ENCODE data around the gene P4HA2. TPM values are rescaled to one million over a fixed set of nuclear protein-coding genes. Genes with fewer than 3 reads are reported as not detected.

P4HA2 gene
- total RNA-seq, 1 experiment from 2014 or later, result 15.1 TPM

DNA sequence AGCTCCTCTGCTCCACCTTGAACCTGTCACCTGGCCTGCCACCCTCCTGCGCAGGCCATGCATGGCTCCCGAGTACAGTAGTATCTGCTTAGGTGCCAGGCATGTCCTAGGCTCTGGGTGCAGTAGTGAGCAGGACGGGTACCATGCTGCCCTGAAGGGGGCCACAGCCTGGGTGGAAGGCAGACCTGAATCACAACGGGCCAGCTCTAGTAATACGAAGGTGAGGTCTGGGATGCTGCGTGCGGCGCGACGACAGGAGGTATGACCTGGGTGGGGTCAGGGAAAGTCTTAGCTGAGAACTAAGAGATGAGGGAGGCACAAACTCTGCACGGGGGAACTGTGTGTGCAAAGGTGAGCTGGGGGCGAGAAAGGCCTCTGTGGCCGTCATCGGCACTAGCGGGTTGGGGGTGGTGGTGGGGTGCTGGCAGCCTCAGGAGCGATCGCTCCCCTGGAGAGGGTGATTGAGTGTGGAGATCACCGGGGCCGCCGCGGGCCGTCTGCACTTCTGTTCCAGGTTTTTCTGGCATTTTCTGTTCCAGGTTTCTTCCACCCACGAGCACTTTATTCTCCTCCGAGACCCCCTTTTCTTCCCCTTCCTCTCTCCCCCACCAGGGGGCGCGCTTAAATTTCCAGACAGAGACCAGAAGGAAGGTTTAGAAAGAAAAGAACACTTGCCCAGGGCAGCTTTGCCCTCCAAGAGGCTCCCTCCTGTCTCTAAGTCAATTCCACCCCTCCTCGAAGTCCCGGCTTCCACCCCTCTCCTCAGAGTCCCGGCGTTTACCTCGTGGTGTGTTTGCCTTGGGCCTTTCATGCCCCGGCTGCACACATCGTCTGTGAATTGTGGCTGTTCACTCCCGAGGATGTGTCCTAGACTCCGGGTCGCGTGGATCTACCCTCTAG is 44.9 kb upstream of the P4HA2 start:
- peak overlapping the region; percentile 16; the same call in 1 of the 2 replicates for H3K27ac Mint-ChIP-seq
- H3K4me1 Mint-ChIP-seq, result peaks cover 16% of the 10 kb centered on the region
- POLR2A ChIA-PET, result interaction anchor here (0.9 kb wide), 1 partner anchor 99 kb away, joined by 3 read pairs; no protein-coding TSS in a partner anchor
- TF ChIP-seq, protein P1, sequence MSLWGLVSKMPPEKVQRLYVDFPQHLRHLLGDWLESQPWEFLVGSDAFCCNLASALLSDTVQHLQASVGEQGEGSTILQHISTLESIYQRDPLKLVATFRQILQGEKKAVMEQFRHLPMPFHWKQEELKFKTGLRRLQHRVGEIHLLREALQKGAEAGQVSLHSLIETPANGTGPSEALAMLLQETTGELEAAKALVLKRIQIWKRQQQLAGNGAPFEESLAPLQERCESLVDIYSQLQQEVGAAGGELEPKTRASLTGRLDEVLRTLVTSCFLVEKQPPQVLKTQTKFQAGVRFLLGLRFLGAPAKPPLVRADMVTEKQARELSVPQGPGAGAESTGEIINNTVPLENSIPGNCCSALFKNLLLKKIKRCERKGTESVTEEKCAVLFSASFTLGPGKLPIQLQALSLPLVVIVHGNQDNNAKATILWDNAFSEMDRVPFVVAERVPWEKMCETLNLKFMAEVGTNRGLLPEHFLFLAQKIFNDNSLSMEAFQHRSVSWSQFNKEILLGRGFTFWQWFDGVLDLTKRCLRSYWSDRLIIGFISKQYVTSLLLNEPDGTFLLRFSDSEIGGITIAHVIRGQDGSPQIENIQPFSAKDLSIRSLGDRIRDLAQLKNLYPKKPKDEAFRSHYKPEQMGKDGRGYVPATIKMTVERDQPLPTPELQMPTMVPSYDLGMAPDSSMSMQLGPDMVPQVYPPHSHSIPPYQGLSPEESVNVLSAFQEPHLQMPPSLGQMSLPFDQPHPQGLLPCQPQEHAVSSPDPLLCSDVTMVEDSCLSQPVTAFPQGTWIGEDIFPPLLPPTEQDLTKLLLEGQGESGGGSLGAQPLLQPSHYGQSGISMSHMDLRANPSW (CRISPR knock-in tag; conservative IDR thresholded peaks at IDR 0.05; ENCODE audit: low read depth), result no peak
- TF ChIP-seq, protein P2, sequence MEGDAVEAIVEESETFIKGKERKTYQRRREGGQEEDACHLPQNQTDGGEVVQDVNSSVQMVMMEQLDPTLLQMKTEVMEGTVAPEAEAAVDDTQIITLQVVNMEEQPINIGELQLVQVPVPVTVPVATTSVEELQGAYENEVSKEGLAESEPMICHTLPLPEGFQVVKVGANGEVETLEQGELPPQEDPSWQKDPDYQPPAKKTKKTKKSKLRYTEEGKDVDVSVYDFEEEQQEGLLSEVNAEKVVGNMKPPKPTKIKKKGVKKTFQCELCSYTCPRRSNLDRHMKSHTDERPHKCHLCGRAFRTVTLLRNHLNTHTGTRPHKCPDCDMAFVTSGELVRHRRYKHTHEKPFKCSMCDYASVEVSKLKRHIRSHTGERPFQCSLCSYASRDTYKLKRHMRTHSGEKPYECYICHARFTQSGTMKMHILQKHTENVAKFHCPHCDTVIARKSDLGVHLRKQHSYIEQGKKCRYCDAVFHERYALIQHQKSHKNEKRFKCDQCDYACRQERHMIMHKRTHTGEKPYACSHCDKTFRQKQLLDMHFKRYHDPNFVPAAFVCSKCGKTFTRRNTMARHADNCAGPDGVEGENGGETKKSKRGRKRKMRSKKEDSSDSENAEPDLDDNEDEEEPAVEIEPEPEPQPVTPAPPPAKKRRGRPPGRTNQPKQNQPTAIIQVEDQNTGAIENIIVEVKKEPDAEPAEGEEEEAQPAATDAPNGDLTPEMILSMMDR (IDR thresholded peaks at IDR 0.05), result peak; percentile 85
- TF ChIP-seq ZNF232 (CRISPR knock-in tag; IDR thresholded peaks at IDR 0.05) (no peak), ETV6 (CRISPR knock-in tag; IDR thresholded peaks at IDR 0.05) (peak; percentile 30; the same call in 1 of the 2 replicates)
- H3K27me3 Mint-ChIP-seq (ENCODE audit: low read depth), result peaks cover 2% of the 10 kb centered on the region; the same call in 1 of the 2 replicates
- DNase-seq (ENCODE audit: low spot score) (peak; percentile 89), ATAC-seq (peak; percentile 65)
- H3K9me3 Mint-ChIP-seq, result no peaks in the 10 kb centered on the region
- H3K4me3 Mint-ChIP-seq, result no peak overlapping the region
- H3K36me3 Mint-ChIP-seq, result no peaks in the 10 kb centered on the region
- CTCF ChIA-PET, result interaction anchor here (0.5 to 4.6 kb wide), 31 partner anchors 8 to 1326 kb away, joined by 3 to 37 read pairs (median 5); partner anchors contain the start of genes P4HA2, PDLIM4, SLC22A4 and SLC22A5

DNA sequence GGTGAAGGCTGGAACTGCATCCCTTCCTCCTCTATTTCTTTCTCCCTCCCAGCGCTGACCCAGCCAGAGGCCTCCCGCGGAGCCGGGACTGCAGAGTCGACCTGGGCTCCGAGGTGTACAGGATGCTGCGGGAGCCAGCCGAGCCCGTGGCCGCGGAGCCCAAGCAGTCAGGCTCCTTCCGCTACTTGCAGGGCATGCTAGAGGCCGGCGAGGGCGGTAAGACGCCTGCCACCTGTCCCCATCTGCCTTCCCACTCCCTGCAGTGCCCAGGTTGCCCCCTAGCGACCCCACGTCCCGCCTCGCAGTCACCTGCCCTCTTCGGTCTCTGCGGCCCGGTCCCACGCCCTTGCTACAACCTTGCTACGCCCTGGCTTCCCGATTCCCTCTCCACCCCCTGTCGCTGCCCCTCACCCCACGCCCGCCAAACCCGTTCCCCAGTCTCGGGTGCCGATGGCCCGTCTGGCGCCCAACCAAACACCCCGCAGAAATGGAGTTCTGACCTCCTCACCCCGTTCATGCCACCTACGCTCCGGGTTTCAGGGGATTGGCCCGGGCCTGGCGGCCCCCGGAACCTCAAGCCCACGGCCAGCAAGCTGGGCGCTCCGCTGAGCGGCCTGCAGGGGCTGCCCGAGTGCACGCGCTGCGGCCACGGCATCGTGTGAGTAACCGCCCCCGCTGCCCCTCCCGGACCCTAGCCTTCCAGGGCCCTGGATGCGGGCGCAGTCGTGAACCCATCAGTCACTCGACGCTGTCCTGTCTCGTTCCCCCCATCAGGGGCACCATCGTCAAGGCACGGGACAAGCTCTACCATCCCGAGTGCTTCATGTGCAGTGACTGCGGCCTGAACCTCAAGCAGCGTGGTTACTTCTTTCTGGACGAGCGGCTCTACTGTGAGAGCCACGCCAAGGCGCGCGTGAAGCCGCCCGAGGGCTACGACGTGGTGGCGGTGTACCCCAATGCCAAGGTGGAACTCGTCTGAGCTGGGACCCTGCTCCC is 43.9 kb upstream of the P4HA2 start:
- no peaks in the 10 kb centered on the region for H3K27me3 Mint-ChIP-seq (ENCODE audit: low read depth)
- DNase-seq (ENCODE audit: low spot score), result peak; percentile 45
- H3K4me3 Mint-ChIP-seq, result no peak overlapping the region
- ChIA-PET POLR2A (interaction anchor here (0.9 kb wide), 1 partner anchor 100 kb away, joined by 3 read pairs; no protein-coding TSS in a partner anchor), CTCF (interaction anchor here (1.0 to 4.6 kb wide), 24 partner anchors 8 to 230 kb away, joined by 3 to 37 read pairs (median 6); partner anchors contain the start of genes P4HA2, PDLIM4 and SLC22A4)
- no peak overlapping the region for H3K27ac Mint-ChIP-seq
- H3K4me1 Mint-ChIP-seq, result peaks cover 16% of the 10 kb centered on the region
- H3K9me3 Mint-ChIP-seq, result no peaks in the 10 kb centered on the region
- no peaks in the 10 kb centered on the region for H3K36me3 Mint-ChIP-seq
- peak; percentile 18 for ATAC-seq
- 0 out of 2 replicates have a peak, but pooled peaks have one; percentile 52 for TF ChIP-seq ESRRA (CRISPR knock-in tag; IDR thresholded peaks at IDR 0.05; ENCODE audit: borderline replicate concordance)
- TF ChIP-seq NR1H2 (CRISPR knock-in tag; IDR thresholded peaks at IDR 0.05), result no peak
- no peak for TF ChIP-seq HMGA2 (CRISPR knock-in tag; IDR thresholded peaks at IDR 0.05)
- TF ChIP-seq, protein P3, sequence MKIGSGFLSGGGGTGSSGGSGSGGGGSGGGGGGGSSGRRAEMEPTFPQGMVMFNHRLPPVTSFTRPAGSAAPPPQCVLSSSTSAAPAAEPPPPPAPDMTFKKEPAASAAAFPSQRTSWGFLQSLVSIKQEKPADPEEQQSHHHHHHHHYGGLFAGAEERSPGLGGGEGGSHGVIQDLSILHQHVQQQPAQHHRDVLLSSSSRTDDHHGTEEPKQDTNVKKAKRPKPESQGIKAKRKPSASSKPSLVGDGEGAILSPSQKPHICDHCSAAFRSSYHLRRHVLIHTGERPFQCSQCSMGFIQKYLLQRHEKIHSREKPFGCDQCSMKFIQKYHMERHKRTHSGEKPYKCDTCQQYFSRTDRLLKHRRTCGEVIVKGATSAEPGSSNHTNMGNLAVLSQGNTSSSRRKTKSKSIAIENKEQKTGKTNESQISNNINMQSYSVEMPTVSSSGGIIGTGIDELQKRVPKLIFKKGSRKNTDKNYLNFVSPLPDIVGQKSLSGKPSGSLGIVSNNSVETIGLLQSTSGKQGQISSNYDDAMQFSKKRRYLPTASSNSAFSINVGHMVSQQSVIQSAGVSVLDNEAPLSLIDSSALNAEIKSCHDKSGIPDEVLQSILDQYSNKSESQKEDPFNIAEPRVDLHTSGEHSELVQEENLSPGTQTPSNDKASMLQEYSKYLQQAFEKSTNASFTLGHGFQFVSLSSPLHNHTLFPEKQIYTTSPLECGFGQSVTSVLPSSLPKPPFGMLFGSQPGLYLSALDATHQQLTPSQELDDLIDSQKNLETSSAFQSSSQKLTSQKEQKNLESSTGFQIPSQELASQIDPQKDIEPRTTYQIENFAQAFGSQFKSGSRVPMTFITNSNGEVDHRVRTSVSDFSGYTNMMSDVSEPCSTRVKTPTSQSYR (CRISPR knock-in tag; IDR thresholded peaks at IDR 0.05), result no peak
- no peak for TF ChIP-seq EMX1 (CRISPR knock-in tag; IDR thresholded peaks at IDR 0.05)

DNA sequence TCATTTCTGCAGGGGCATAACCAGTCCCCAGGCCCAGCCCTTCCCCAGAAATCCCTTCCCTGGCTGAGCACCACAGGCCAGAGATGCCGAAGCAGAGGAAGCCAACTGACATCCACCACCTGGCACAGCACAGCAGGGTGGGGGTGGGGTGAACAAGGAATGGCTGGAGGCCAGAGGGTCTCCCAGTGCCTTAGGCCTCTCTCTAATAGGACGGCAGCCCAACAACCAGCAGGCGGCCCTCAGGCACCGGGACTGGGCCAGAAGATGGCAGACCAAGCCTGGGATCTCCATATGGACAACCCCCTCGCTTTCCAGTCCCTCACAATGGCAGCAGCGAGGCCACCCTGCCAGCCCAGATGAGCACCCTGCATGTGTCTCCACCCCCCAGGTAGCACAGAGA is 43.1 kb upstream of the P4HA2 start:
- CTCF ChIA-PET, result interaction anchor here (4.6 kb wide), 1 partner anchor 33 kb away, joined by 37 read pairs; no protein-coding TSS in a partner anchor
- Mint-ChIP-seq H3K27ac (no peak overlapping the region), H3K36me3 (no peaks in the 10 kb centered on the region), H3K27me3 (ENCODE audit: low read depth) (no peaks in the 10 kb centered on the region), H3K4me3 (no peak overlapping the region), H3K4me1 (peaks cover 16% of the 10 kb centered on the region), H3K9me3 (no peaks in the 10 kb centered on the region)
- ATAC-seq, result no peak
- POLR2A ChIA-PET, result no interaction called here
- no peak for DNase-seq (ENCODE audit: low spot score)
- TF ChIP-seq PRRX2 (CRISPR knock-in tag; IDR thresholded peaks at IDR 0.05) (no peak), CREB1 (CRISPR knock-in tag; IDR thresholded peaks at IDR 0.05) (no peak), NR2C2 (CRISPR knock-in tag; IDR thresholded peaks at IDR 0.05) (no peak), RELA (CRISPR knock-in tag; IDR thresholded peaks at IDR 0.05; ENCODE audit: borderline replicate concordance) (no peak), FOXP1 (CRISPR knock-in tag; IDR thresholded peaks at IDR 0.05; ENCODE audit: borderline replicate concordance) (no peak), ZNF671 (CRISPR knock-in tag; IDR thresholded peaks at IDR 0.05) (no peak), NR3C1 (CRISPR knock-in tag; conservative IDR thresholded peaks at IDR 0.05; ENCODE audit: low read depth) (no peak), ZBTB21 (CRISPR knock-in tag; IDR thresholded peaks at IDR 0.05; ENCODE audit: borderline replicate concordance) (no peak), FOXJ3 (CRISPR knock-in tag; IDR thresholded peaks at IDR 0.05; ENCODE audit: borderline replicate concordance) (no peak), SMAD4 (CRISPR knock-in tag; IDR thresholded peaks at IDR 0.05) (no peak)
- TF ChIP-seq, protein P4, sequence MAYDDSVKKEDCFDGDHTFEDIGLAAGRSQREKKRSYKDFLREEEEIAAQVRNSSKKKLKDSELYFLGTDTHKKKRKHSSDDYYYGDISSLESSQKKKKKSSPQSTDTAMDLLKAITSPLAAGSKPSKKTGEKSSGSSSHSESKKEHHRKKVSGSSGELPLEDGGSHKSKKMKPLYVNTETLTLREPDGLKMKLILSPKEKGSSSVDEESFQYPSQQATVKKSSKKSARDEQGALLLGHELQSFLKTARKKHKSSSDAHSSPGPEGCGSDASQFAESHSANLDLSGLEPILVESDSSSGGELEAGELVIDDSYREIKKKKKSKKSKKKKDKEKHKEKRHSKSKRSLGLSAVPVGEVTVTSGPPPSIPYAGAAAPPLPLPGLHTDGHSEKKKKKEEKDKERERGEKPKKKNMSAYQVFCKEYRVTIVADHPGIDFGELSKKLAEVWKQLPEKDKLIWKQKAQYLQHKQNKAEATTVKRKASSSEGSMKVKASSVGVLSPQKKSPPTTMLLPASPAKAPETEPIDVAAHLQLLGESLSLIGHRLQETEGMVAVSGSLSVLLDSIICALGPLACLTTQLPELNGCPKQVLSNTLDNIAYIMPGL (CRISPR knock-in tag; IDR thresholded peaks at IDR 0.05), result no peak

Measured in WTC11 (cell line).